Heart left ventricle (tissue), 16 donors: ENCODE measurements around the gene BET1. TPM values are rescaled to one million over a fixed set of nuclear protein-coding genes. Genes with fewer than 3 reads are reported as not detected.

Experiments used
- ATAC-seq, 4 donors: fragments of 200-7000 bp; cut with Tn5 transposase; one replicate each; pipeline ENCODE4 v1.9.1; 2020 to 2022; ENCODE audit warnings: moderate library complexity in 4 of 4, mild to moderate bottlenecking in 3 of 4, moderate number of reproducible peaks in 1 of 4
- DNase-seq, 5 donors: peaks; one replicate each; pipeline ENCODE4 v3.0.0-alpha.2; 2020
- H3K27ac ChIP-seq, 12 donors: fragments of 200-600 bp; sonication (generic) in 4 of 12; one replicate each; pipeline versions ENCODE4 v1.5.0 to v1.8.0; 2016 to 2022; ENCODE audit warnings: mild to moderate bottlenecking in 2 of 12
- H3K27me3 ChIP-seq, 9 donors: fragments of 200-600 bp; sonication (generic) in 2 of 9; one replicate each; pipeline versions ENCODE4 v1.5.1 to v1.8.0; 2016 to 2022; ENCODE audit warnings: mild to moderate bottlenecking in 3 of 9
- H3K36me3 ChIP-seq, 9 donors: fragments of 200-600 bp; sonication (generic) in 2 of 9; one replicate each; pipeline versions ENCODE4 v1.5.0 to v1.8.0; 2018 to 2022; ENCODE audit warnings: mild to moderate bottlenecking in 2 of 9
- H3K4me1 ChIP-seq, 12 donors: fragments of 200-600 bp; sonication (generic) in 4 of 12; one replicate each; pipeline versions ENCODE4 v1.5.0 to v1.8.0; 2016 to 2022; ENCODE audit warnings: mild to moderate bottlenecking in 3 of 12
- H3K4me3 ChIP-seq, 12 donors: fragments of 200-600 bp; sonication (generic) in 4 of 12; one replicate each; pipeline versions ENCODE4 v1.5.0 to v1.8.0; 2017 to 2022; ENCODE audit warnings: mild to moderate bottlenecking in 9 of 12, moderate library complexity in 4 of 12
- H3K9me3 ChIP-seq, 12 donors: fragments of 200-600 bp; sonication (generic) in 4 of 12; one replicate each; pipeline versions ENCODE4 v1.5.0 to v1.8.0; 2016 to 2022; ENCODE audit warnings: mild to moderate bottlenecking in 1 of 12
- POLR2A ChIP-seq, 2 donors: fragments of 450-650 bp; IDR thresholded peaks; one replicate each; pipeline ENCODE4 v1.6.1; 2017; ENCODE audit warnings: antibody characterized with exemption in 2 of 2, mild to moderate bottlenecking in 2 of 2, moderate library complexity in 2 of 2
- WGBS, 4 donors: extraction: QIAGEN DNeasy Blood & Tissue Kit in 2 of 4; methylation state at CpG; one replicate each; pipeline versions ENCODE4 v1.1.5 to v1.1.7; 2013 to 2018; 5-methylcytosine and 5-hydroxymethylcytosine counted together
- intact Hi-C, 10 donors: fragments of 100-400 bp; cut with DNase I; formaldehyde crosslinking; loops; one replicate each; pipeline versions ENCODE4 v1.11.1 to v1.14.2; 2022
- polyA plus RNA-seq, 2 donors: library from polyadenylated mRNA; stranded (reverse); fragments of 200-250 nt; gene quantifications; one replicate each; pipeline ENCODE4 v1.2.3, GENCODE V29; 2013
- total RNA-seq, 9 donors: library from RNA; depleted of rRNA in 2 of 9; stranded (reverse); fragments of >200 nt in 2 of 9; fragmentation: NEBNext Ultra II Directional in 3 of 9; extraction: Animal tissue kit (Norgen Biotek cat#: 25700) in 3 of 9; gene quantifications; one replicate each; pipeline versions ENCODE4 v1.1.0 to v1.2.4, GENCODE V29; 2016 to 2023
- TF ChIP-seq, protein P1 (sequence below), 12 donors: fragments of 200-600 bp; sonication (generic) in 4 of 12; IDR thresholded peaks; one replicate each; pipeline versions ENCODE4 v1.5.0 to v1.8.0; 2018 to 2022; ENCODE audit warnings: antibody characterized with exemption in 12 of 12, mild to moderate bottlenecking in 5 of 12
- donor health status: ischemic (EF 13 %, LVEDD 7.1; RV severe dilation, severe dysfunction).
- donor health status: healthy with polysubstance abuse.
- donor health status: DM: no; HTN: yes; CAD: no.
- donor health status: DM: no; HTN: no; CAD: no.
- donor health status: ischemic (EF 25% LVEDD 6.9; RV normal size, moderate dysfunction).
- donor health status: ischemic (EF 25% LVEDD 5.7; RV mildly dilated, moderate dysfunction).
- donor health status: healthy.
- donor health status: DM: yes; HTN: yes; CAD: no.
- donor health status: ischemic (EF 35%, LVEDD 5.7; RV mildly dilated, moderate dysfunction).
- donor health status: nonischemic (EF 11% LVEDD 7.7; RV severe dilation, severe dysfunction).
- donor health status: DM: yes; HTN: yes; CAD: no.
- donor health status: PGD.
- donor health status: ischemic (EF 29% LVEDD 5.4; RV normal size, mild dysfunction).
- donor health status: nonischemic (EF 23%, LVEDD 6.1; RV moderate dilation, normal function).

Gene BET1
- total and polyA plus RNA-seq, 11 donors: 8.1 to 16.5 (median 12.1) TPM

DNA sequence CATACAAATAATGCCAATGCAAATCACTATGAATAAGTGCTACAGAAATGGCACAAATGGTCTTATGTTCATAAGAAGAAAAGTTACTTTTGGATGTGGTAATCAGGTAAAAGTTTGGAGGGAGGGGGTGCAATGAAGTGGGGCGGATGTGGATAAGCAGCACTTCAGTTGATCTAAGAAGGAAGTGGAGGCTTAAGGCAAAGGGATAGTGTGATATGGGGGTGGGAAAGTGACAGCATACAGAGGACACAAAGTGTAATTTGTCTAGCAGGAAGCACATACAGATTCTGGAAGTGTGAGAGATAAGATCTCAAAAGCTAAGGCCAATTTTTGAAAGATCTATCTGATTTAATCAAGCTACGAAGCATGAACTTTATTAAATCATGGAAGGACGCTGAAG lies 6.3 kb downstream of the BET1 start:
- ATAC-seq: no peak
- Histone ChIP-seq H3K9me3 (no peaks in the 10 kb centered on the region), H3K4me1 (peaks cover 0 to 18% (median 8%) of the 10 kb centered on the region in 12 donors), H3K36me3 (peaks cover 0 to 63% (median 52%) of the 10 kb centered on the region in 9 donors), H3K27me3 (no peaks in the 10 kb centered on the region), H3K27ac (no peak overlapping the region), H3K4me3 (no peak overlapping the region)
- no peak for TF ChIP-seq POLR2A (IDR thresholded peaks at IDR 0.05)
- TF ChIP-seq, protein P1, sequence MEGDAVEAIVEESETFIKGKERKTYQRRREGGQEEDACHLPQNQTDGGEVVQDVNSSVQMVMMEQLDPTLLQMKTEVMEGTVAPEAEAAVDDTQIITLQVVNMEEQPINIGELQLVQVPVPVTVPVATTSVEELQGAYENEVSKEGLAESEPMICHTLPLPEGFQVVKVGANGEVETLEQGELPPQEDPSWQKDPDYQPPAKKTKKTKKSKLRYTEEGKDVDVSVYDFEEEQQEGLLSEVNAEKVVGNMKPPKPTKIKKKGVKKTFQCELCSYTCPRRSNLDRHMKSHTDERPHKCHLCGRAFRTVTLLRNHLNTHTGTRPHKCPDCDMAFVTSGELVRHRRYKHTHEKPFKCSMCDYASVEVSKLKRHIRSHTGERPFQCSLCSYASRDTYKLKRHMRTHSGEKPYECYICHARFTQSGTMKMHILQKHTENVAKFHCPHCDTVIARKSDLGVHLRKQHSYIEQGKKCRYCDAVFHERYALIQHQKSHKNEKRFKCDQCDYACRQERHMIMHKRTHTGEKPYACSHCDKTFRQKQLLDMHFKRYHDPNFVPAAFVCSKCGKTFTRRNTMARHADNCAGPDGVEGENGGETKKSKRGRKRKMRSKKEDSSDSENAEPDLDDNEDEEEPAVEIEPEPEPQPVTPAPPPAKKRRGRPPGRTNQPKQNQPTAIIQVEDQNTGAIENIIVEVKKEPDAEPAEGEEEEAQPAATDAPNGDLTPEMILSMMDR (IDR thresholded peaks at IDR 0.05): no peak
- no peak for DNase-seq
- WGBS, 4 donors: 89 to 93% (median 91%) methylated on average over 3 of the region's 3 CpGs
- intact Hi-C loops: no loop called here

DNA sequence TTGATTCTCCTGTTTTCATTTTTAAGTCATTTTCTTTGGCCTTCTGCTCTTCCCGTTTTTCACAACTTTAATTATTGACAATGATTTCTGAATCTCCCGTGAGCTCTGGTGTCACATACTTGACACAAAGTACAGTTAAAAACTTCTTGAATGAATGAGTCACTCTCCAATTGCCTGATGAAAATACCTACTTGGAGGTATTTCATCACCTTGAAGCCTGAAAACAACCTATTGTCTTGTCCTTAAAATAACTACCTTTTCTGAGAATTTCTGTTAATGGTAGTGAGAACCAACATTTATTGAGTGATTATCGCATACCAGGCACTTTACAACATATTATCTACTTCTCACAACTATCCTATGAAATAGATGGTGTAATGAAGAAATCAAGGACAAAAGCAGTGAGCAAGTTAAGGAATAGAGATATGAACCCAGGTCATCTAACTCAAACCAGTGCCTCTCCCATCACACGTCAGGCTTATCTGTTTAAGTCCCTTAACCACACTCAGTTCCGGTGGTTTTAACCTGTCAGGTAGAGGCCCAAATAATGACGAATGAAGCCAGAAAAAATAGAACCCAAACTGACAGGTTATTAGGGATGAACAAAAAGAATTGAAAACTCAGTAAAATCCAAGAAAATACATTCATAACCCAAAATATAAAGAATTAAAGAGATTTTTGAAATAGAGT lies 11.6 kb downstream of the BET1 start:
- no peaks in the 10 kb centered on the region for H3K27me3 ChIP-seq
- H3K4me3 ChIP-seq: no peak overlapping the region
- no peaks in the 10 kb centered on the region for H3K9me3 ChIP-seq
- ATAC-seq: no peak
- 83 to 90% (median 89%) methylated on average over 6 of the region's 6 CpGs for WGBS, 4 donors
- H3K4me1 ChIP-seq: no peaks in the 10 kb centered on the region
- TF ChIP-seq, protein P1 (IDR thresholded peaks at IDR 0.05): no peak
- no peak for TF ChIP-seq POLR2A (IDR thresholded peaks at IDR 0.05)
- DNase-seq: no peak
- no peak overlapping the region for H3K27ac ChIP-seq
- intact Hi-C loops: no loop called here
- peaks cover 0 to 67% (median 38%) of the 10 kb centered on the region in 9 donors for H3K36me3 ChIP-seq

DNA sequence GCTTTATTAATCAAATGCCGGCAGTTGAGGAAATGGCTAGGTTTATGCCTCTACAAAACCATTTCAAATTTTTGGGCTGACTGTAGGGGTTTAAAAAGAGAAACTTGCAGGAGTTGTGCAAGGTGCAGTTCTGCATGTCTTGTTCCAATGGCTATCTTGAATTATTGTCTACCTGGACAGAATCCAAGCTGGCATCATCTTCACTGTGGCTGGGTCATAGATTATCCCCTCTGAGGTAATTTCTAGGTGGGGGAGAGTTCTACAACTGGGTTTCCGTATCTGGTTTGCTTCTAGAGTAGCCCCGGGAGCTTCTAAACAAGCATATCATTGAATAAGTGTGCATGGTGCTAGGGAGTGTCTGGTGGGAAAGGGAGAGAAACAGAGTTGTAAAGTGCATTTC lies 16.9 kb downstream of the BET1 start:
- no peak for DNase-seq
- H3K4me1 ChIP-seq: no peaks in the 10 kb centered on the region
- H3K27ac ChIP-seq: no peak overlapping the region
- ATAC-seq: no peak
- no peaks in the 10 kb centered on the region for H3K9me3 ChIP-seq
- peaks cover 0 to 19% (median 1%) of the 10 kb centered on the region in 9 donors for H3K36me3 ChIP-seq
- 80 to 91% (median 88%) methylated on average over 3 of the region's 3 CpGs for WGBS, 4 donors
- TF ChIP-seq POLR2A (IDR thresholded peaks at IDR 0.05): no peak
- TF ChIP-seq, protein P1 (IDR thresholded peaks at IDR 0.05): no peak
- H3K27me3 ChIP-seq: no peaks in the 10 kb centered on the region
- no peak overlapping the region for H3K4me3 ChIP-seq
- intact Hi-C loops: no loop called here

DNA sequence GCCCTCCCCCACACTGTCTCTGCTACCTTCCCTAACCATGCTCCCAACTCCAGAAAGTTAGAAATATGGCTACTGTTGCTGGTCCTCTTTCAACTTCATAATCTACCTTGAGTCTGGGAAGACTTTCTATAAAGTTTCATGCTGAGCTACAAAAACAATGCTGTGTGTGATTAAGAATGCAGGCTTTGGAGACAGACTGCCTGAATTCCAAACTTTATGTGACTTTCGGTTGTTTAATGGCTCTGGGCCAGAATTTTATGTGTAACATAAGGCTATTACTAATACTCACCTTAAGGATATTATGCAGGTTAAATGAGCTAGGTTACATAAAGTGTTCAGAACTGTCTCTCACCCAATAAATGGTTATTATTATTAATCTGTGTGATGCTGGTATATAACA lies 19.1 kb downstream of the BET1 start:
- ATAC-seq: no peak
- Histone ChIP-seq H3K36me3 (no peaks in the 10 kb centered on the region), H3K27ac (no peak overlapping the region), H3K9me3 (no peaks in the 10 kb centered on the region), H3K27me3 (no peaks in the 10 kb centered on the region), H3K4me3 (no peak overlapping the region), H3K4me1 (peaks cover 0 to 7% (median 0%) of the 10 kb centered on the region in 12 donors)
- no peak for DNase-seq
- intact Hi-C loops: no loop called here
- TF ChIP-seq, protein P1 (IDR thresholded peaks at IDR 0.05): no peak
- no peak for TF ChIP-seq POLR2A (IDR thresholded peaks at IDR 0.05)
- 77 to 95% (median 81%) methylated on average over 1 of the region's 1 CpG for WGBS, 4 donors
